CD4-positive, alpha-beta T cell treated with Interferon gamma for 1 hour (primary cell): ENCODE data around the gene RALGPS1.

ENCODE experiments used
- DNase-seq: peaks from one replicate; pipeline ENCODE4 v3.0.0-alpha.2; 2020

The RALGPS1 gene

DNA sequence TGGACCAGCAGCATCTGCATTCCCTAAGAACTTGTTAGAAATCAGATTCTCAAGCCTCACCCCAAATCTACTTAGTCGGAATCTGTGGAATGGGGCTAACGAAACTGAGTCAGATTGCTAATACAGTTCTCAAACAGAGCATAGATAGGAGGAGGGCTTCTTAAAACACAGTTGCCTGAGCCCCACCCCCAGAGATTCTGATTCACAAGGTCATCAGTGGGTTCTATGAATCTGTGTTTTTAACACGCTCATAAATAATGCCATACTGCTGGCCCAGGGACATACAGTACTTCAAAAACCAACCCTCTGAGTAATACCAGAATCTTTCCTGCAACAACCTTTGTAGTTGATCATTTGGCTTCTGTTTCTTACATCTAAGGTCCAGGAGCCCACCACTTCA is 317.1 kb downstream of the RALGPS1 start:
- DNase-seq, result no peak

GRCh38 chr9:127232833-127233549 is 318.4 kb downstream of the RALGPS1 start:
- no peak for DNase-seq

DNA sequence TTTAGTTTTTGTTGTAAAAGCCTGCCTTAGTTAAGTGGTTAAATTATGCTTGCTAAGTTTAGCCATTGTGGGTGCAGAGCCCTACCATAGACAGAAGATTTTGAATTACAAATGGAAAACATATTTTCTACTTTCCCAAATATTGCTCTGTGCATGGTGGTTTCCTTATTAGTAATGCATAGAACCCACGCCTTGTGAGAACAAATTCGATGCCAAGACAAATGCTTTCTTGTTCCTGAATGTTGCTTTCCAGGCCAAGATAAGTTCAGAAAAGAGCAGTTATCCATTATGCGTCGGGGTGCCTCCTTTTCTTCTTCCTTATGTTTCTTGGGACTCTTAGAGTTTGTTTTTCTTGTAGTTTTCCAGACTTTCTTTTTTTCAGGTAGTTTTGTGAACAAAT is 319.0 kb downstream of the RALGPS1 start:
- DNase-seq, result no peak

DNA sequence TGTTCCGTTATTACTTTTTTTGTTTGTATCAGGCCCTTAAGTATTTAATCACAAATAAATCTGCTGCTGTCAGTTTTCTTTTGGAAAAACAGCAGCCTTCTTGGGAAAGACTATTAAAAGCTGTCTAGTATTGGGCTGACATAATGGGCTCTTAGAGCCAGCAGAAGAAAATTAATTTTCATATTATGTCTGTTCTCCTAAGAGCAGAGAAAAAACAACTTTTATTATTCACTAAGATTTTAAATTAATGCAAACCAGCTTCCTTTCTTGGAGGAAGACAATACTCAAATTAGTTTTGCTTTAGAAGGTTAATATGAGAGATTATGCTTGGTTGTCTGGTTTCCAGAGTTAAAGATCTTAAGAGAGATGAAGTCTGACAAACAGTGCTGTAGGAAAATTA is 319.4 kb downstream of the RALGPS1 start:
- DNase-seq, result no peak

GRCh38 chr9:127237801-127238200 is 323.2 kb downstream of the RALGPS1 start:
- DNase-seq, result no peak

DNA sequence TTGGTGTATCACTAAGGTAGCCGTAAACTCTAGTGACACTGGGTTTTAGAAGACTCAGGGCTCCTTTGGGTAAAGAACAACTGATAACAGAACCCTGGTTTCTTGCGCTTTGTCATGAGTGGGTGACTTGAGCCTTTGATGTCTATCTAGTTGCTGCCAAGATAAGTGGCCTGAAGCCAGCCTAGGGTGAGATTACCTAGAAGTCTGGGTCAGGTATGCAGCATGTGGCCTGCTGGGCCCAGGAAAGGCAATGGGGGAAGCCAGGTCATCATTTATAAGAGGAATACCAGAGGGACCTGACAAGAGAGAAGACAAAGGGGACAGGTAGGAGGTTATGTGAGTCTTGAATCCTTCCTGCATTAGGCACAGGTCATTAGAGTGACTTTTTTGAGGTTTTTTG is 326.8 kb downstream of the RALGPS1 start:
- no peak for DNase-seq

GRCh38 chr9:127244609-127245601 is 330.3 kb downstream of the RALGPS1 start:
- DNase-seq, result peak; percentile 90

GRCh38 chr9:127245637-127246164 is 331.1 kb downstream of the RALGPS1 start:
- no peak for DNase-seq

- no peak for DNase-seq
Measured at GRCh38 chr9:127248241-127248640, 333.7 kb downstream of the RALGPS1 start.

GRCh38 chr9:127249877-127250276 is 335.3 kb downstream of the RALGPS1 start:
- no peak for DNase-seq

- DNase-seq, result no peak
Measured at GRCh38 chr9:127250896-127251391, 336.4 kb downstream of the RALGPS1 start.

DNA sequence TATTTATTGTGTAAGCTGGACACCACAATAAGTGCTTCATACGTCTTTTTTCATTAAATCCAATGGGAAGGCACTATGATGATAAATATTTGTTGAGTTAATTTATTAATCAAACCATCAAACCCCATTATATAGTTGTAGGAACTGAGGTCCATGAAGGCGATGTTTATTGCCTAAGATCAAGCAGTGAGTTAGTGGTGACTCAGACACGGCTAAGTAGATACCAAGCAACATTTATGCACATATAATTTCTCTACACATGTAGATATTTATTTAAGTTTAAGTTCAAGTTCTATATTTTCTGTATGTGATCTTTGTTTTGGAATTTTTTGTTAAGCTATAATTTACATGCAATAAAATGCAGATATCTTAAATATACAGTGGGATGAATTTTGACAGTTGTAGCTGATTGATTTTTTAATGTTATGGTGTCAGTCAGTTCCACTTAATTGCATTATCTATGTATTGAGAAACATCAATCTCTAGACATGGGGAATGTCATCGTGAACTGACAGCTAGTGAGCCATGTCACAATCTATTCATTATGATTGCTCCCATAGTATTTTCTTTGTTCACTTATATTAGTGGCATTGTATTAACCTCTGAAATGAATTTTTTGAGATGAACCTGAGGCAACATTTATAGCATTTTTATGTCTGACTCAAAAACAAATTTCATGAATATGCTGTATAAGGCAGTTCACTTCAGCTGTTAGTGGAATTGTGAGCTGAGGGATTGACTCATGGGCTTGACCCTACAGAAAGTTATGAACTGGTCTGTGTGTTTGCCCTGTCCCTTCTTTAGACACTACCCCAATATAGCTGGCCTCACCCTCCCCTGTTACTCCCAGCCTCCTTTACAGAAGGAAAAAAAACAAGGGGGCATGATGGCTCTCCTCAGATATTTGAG is 338.1 kb downstream of the RALGPS1 start:
- DNase-seq, result no peak

DNA sequence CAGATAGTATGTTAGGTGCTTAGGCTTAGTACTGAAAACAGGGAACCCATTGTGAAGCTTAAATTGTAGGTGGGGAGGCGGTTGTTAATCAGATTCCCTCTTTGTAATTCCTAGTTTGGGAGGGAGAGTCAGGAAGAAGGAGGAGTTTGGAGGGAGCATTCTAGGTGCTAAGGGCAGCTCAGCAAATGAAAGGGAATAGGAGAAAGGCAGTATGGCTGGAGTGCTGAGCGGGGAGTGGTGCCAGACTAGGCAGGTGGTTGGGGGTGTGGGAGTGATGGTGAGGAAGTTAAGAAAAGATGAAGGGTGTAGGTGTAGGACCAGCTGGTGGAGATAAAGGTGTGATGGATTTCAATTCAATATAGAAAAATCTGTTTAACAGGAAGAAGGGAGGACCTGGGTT is 338.9 kb downstream of the RALGPS1 start:
- DNase-seq, result no peak

DNA sequence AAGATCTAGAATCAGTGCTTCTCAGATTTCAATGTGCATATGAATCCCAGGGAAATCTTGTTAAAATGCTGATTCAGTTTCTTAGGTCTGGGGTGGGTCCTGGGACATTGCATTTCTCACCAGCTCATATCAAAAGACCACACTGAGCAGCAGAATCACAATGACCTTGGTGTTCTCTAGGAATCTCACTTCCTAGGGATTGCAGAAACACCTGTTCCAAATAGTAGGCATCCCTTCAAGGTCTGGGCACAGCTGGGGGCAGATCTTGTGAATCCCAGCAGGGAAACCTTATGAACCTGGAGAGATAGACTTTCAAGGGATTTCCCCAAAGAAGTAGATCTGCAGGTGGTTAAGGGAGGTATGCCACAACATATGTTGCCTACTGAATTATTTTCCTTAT is 341.1 kb downstream of the RALGPS1 start:
- no peak for DNase-seq

- DNase-seq, result no peak
Measured at GRCh38 chr9:127256324-127256723, 341.7 kb downstream of the RALGPS1 start.

DNA sequence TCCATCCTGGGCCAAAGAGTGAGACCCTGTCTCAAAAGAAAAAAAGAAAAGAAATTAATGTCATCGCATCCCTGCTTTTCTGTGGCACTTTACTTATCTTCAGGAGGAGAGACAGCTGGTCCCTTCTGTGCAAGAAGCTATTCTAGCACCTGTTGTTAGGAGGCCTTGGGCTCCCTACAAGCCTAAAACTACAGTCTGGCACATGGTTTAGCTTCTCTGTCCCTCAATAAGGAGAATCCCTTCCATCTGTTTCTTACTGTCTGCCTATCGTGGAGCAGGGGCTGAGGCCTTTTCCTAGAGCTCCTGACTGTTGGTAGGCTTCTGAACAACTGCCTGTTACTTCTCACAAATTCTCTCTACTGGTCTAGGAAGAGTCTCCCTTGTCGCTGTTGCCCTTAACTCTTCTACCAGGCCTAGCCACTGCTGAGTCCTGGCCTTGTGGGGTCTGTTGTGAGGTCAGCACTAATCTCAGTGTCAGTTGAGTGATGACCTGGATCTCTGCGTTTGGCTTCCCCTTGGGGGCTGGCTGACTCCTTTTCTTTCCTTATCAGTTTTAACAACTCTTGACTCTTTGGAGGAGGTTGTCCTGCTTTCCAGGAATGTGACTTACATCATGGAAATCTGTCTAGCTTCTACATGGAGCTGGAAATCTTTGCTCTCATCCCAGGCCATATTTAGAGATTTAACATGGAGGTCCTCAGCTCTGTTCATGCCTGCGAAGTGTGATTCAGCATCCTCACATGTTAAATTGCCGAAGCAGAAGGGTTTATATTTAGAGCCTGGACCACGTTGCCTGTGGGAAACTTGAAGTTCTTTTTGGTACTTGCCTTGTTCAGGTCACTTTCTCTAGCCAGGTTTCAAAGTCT is 344.3 kb downstream of the RALGPS1 start:
- DNase-seq, result no peak

- DNase-seq, result no peak
Measured at GRCh38 chr9:127262602-127263001, 348.0 kb downstream of the RALGPS1 start.

- no peak for DNase-seq
Measured at GRCh38 chr9:127263237-127263636, 348.7 kb downstream of the RALGPS1 start.

GRCh38 chr9:127263664-127264063 is 349.1 kb downstream of the RALGPS1 start:
- no peak for DNase-seq

GRCh38 chr9:127264462-127265219 is 350.1 kb downstream of the RALGPS1 start, which contains the start of gene GARNL3:
Gene GARNL3, plus strand, starts transcription at chr9:127264774. Its CDS starts 104 bp downstream, at chr9:127264878.
- no peak for DNase-seq
